Mucosa of rectum (tissue), 2 donors: ENCODE measurements around the gene CCDC50.

Source experiments
- H3K27ac ChIP-seq, 2 donors: one replicate each; pipeline ENCODE4 v1.7.0; 2013; ENCODE audit warnings: inconsistent platforms in 2 of 2, low read depth in 2 of 2, low read length in 2 of 2
- H3K27me3 ChIP-seq, 2 donors: one replicate each; pipeline ENCODE4 v1.7.0; 2013; ENCODE audit warnings: low read length in 2 of 2; ENCODE audit not compliant: control insufficient read depth in 2 of 2, insufficient read depth in 2 of 2
- H3K36me3 ChIP-seq, 2 donors: one replicate each; pipeline ENCODE4 v1.7.0; 2013; ENCODE audit warnings: low read length in 2 of 2; ENCODE audit not compliant: control insufficient read depth in 2 of 2, insufficient read depth in 2 of 2
- H3K4me1 ChIP-seq, 2 donors: one replicate each; pipeline ENCODE4 v1.7.0; 2013; ENCODE audit warnings: low read length in 2 of 2, mild to moderate bottlenecking in 1 of 2; ENCODE audit not compliant: control insufficient read depth in 2 of 2, insufficient read depth in 2 of 2
- H3K4me3 ChIP-seq, 2 donors: one replicate each; pipeline ENCODE4 v1.7.0; 2013; ENCODE audit warnings: low read length in 2 of 2
- H3K9ac ChIP-seq, 2 donors: one replicate each; pipeline ENCODE4 v1.7.0; 2013; ENCODE audit warnings: low read length in 2 of 2, low read depth in 1 of 2, mild to moderate bottlenecking in 1 of 2
- H3K9me3 ChIP-seq, 2 donors: one replicate each; pipeline ENCODE4 v1.7.0; 2013; ENCODE audit warnings: low read length in 2 of 2; ENCODE audit not compliant: control insufficient read depth in 2 of 2
- donor health status: healthy.
- donor health status: Normal muscosa, but diverticular disease.

The CCDC50 gene

GRCh38 chr3:191333298-191333880 is 4.2 kb downstream of the CCDC50 start:
- no peaks in the 10 kb centered on the region for H3K27me3 ChIP-seq
- no peak overlapping the region for H3K4me3 ChIP-seq
- H3K36me3 ChIP-seq = no peaks in the 10 kb centered on the region
- peaks cover 0 to 15% of the 10 kb centered on the region in 2 donors for H3K4me1 ChIP-seq
- no peaks in the 10 kb centered on the region for H3K9me3 ChIP-seq
- no peak overlapping the region for H3K27ac ChIP-seq
- H3K9ac ChIP-seq = no peak overlapping the region

GRCh38 chr3:191334346-191334893 is 5.2 kb downstream of the CCDC50 start:
- H3K4me3 ChIP-seq = no peak overlapping the region
- H3K9ac ChIP-seq = no peak overlapping the region
- no peak overlapping the region for H3K27ac ChIP-seq
- peaks cover 0 to 10% of the 10 kb centered on the region in 2 donors for H3K4me1 ChIP-seq
- no peaks in the 10 kb centered on the region for H3K36me3 ChIP-seq
- no peaks in the 10 kb centered on the region for H3K9me3 ChIP-seq
- no peaks in the 10 kb centered on the region for H3K27me3 ChIP-seq

GRCh38 chr3:191336833-191337232 is 7.6 kb downstream of the CCDC50 start:
- H3K4me3 ChIP-seq = no peak overlapping the region
- H3K9me3 ChIP-seq = no peaks in the 10 kb centered on the region
- H3K9ac ChIP-seq = no peak overlapping the region
- H3K4me1 ChIP-seq = peaks cover 0 to 7% of the 10 kb centered on the region in 2 donors
- no peaks in the 10 kb centered on the region for H3K27me3 ChIP-seq
- H3K27ac ChIP-seq = no peak overlapping the region
- no peaks in the 10 kb centered on the region for H3K36me3 ChIP-seq

- no peak overlapping the region for H3K27ac ChIP-seq
- no peaks in the 10 kb centered on the region for H3K36me3 ChIP-seq
- no peaks in the 10 kb centered on the region for H3K9me3 ChIP-seq
- H3K9ac ChIP-seq = no peak overlapping the region
- no peak overlapping the region for H3K4me3 ChIP-seq
- peaks cover 0 to 2% of the 10 kb centered on the region in 2 donors for H3K4me1 ChIP-seq
- no peaks in the 10 kb centered on the region for H3K27me3 ChIP-seq
Measured at GRCh38 chr3:191338177-191338488, 8.9 kb downstream of the CCDC50 start.

GRCh38 chr3:191339316-191339917 is 10.2 kb downstream of the CCDC50 start:
- Histone ChIP-seq H3K27me3 (no peaks in the 10 kb centered on the region), H3K36me3 (no peaks in the 10 kb centered on the region), H3K27ac (no peak overlapping the region), H3K9ac (no peak overlapping the region), H3K4me1 (peaks cover 0 to 2% of the 10 kb centered on the region in 2 donors), H3K4me3 (no peak overlapping the region), H3K9me3 (no peaks in the 10 kb centered on the region)

- H3K4me1 ChIP-seq = peaks cover 0 to 2% of the 10 kb centered on the region in 2 donors
- no peaks in the 10 kb centered on the region for H3K9me3 ChIP-seq
- no peak overlapping the region for H3K4me3 ChIP-seq
- no peak overlapping the region for H3K27ac ChIP-seq
- H3K36me3 ChIP-seq = no peaks in the 10 kb centered on the region
- no peak overlapping the region for H3K9ac ChIP-seq
- H3K27me3 ChIP-seq = no peaks in the 10 kb centered on the region
Measured at GRCh38 chr3:191340351-191340750, 11.2 kb downstream of the CCDC50 start.

- H3K4me3 ChIP-seq = no peak overlapping the region
- no peak overlapping the region for H3K9ac ChIP-seq
- no peaks in the 10 kb centered on the region for H3K9me3 ChIP-seq
- no peaks in the 10 kb centered on the region for H3K36me3 ChIP-seq
- peaks cover 0 to 2% of the 10 kb centered on the region in 2 donors for H3K4me1 ChIP-seq
- no peak overlapping the region for H3K27ac ChIP-seq
- no peaks in the 10 kb centered on the region for H3K27me3 ChIP-seq
Measured at GRCh38 chr3:191340966-191341365, 11.8 kb downstream of the CCDC50 start.

GRCh38 chr3:191342006-191342405 is 12.8 kb downstream of the CCDC50 start:
- Histone ChIP-seq H3K9ac (no peak overlapping the region), H3K4me1 (peaks cover 0 to 2% of the 10 kb centered on the region in 2 donors), H3K9me3 (no peaks in the 10 kb centered on the region), H3K36me3 (no peaks in the 10 kb centered on the region), H3K4me3 (no peak overlapping the region), H3K27ac (no peak overlapping the region), H3K27me3 (no peaks in the 10 kb centered on the region)

GRCh38 chr3:191342411-191342810 is 13.2 kb downstream of the CCDC50 start:
- Histone ChIP-seq H3K27ac (no peak overlapping the region), H3K4me1 (peaks cover 0 to 2% of the 10 kb centered on the region in 2 donors), H3K36me3 (no peaks in the 10 kb centered on the region), H3K9me3 (no peaks in the 10 kb centered on the region), H3K27me3 (no peaks in the 10 kb centered on the region), H3K9ac (no peak overlapping the region), H3K4me3 (no peak overlapping the region)

- H3K9me3 ChIP-seq = no peaks in the 10 kb centered on the region
- H3K27ac ChIP-seq = no peak overlapping the region
- H3K36me3 ChIP-seq = no peaks in the 10 kb centered on the region
- no peak overlapping the region for H3K9ac ChIP-seq
- H3K4me1 ChIP-seq = peaks cover 0 to 2% of the 10 kb centered on the region in 2 donors
- no peaks in the 10 kb centered on the region for H3K27me3 ChIP-seq
- no peak overlapping the region for H3K4me3 ChIP-seq
Measured at GRCh38 chr3:191343115-191343514, 13.9 kb downstream of the CCDC50 start.
